22Rv1 (cell line): ENCODE measurements around the gene EEA1.

Experiments
- H3K27ac ChIP-seq: fragments of 450-650 bp; 2 replicates; pipeline ENCODE4 v1.5.1; 2017
- ZFX ChIP-seq: fragments of 450-650 bp; IDR thresholded peaks from 2 replicates; pipeline ENCODE4 v1.6.1; 2017; ENCODE audit warnings: antibody characterized with exemption, borderline replicate concordance
- TF ChIP-seq, protein P1 (sequence below): fragments of 450-650 bp; IDR thresholded peaks from 2 replicates; pipeline ENCODE4 v1.5.1; 2017; ENCODE audit warnings: mild to moderate bottlenecking

EEA1 gene

GRCh38 chr12:92866418-92866817, 62.7 kb downstream of the EEA1 start:
- TF ChIP-seq, protein P1, sequence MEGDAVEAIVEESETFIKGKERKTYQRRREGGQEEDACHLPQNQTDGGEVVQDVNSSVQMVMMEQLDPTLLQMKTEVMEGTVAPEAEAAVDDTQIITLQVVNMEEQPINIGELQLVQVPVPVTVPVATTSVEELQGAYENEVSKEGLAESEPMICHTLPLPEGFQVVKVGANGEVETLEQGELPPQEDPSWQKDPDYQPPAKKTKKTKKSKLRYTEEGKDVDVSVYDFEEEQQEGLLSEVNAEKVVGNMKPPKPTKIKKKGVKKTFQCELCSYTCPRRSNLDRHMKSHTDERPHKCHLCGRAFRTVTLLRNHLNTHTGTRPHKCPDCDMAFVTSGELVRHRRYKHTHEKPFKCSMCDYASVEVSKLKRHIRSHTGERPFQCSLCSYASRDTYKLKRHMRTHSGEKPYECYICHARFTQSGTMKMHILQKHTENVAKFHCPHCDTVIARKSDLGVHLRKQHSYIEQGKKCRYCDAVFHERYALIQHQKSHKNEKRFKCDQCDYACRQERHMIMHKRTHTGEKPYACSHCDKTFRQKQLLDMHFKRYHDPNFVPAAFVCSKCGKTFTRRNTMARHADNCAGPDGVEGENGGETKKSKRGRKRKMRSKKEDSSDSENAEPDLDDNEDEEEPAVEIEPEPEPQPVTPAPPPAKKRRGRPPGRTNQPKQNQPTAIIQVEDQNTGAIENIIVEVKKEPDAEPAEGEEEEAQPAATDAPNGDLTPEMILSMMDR = no peak
- no peak for TF ChIP-seq ZFX
- H3K27ac ChIP-seq = no peak overlapping the region

DNA sequence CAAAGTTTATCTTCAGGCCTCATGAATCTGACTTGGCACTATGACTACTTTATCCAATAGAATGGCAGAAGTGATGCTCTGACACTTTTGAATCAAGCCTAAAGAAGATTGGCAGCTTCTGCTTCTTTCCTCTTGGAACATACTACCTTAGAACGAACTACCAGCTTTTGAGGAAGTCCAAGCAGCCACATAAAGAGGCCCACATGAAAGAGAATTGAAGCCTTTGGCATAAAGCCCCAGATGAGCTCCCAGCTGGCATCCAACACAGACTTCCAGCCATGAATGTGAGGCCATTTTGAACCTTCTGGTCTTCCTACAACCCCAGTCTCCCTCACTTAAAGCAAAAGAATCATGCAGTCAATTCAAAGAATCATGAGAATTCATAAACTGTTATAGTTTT, 65.8 kb downstream of the EEA1 start:
- H3K27ac ChIP-seq = no peak overlapping the region
- TF ChIP-seq, protein P1 = no peak
- TF ChIP-seq ZFX = no peak

GRCh38 chr12:92861381-92861780, 67.7 kb downstream of the EEA1 start:
- no peak for TF ChIP-seq ZFX
- TF ChIP-seq, protein P1 = no peak
- H3K27ac ChIP-seq = no peak overlapping the region

DNA sequence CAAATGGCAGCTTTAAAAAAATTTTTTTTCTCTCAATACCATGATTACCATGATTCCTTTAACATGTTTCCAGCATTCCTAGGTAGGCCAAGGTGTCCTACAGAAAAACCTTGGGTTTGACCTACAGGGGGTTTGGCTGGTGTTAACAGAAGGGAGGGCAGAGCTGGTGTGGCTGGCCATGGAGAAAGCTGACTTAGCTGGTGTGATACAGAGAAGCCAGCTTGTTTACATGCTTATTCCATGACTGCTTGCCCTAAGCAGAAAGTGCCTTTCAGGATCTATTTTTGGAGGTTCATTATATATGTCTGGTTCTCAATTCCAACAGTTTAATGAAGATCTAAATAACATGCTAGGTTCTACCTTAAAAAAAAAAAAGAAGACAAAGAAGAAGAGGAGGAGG, 68.6 kb downstream of the EEA1 start:
- no peak overlapping the region for H3K27ac ChIP-seq
- no peak for TF ChIP-seq ZFX
- TF ChIP-seq, protein P1 = no peak

DNA sequence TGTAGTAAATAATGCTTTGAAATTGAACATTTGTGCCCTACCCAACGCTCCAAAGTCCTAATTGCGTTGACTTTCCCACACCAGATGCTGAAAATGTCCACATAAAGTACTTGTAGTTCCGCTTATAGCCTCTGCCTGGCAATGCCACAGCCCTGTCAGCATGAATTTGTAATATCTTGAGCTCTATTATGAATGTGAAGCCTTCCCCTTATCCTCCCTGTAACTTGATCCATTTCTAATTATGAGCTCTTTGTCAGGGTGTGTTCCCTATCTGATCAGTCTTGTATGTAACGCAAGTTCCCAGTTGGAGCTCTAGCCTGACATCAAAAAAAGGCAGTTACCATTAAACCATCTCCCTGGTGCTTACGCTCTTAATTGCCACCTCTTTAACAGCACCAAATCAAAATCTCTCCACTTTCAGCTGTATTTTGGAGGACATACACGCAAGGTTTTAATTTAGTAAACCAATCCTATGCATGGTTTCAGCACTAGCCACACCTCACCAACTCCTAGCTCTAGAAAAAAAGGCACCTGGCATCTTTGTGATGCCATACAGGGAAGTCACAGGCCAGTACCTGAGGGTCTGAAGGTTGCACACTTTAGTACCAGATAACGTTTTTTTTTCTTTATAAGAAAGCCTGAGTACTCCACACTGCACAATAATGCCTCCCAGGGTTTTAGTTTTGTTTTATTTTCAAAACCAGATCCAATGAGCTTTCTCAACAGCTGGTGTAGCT, 69.3 kb downstream of the EEA1 start:
- TF ChIP-seq, protein P1 = no peak
- no peak for TF ChIP-seq ZFX
- no peak overlapping the region for H3K27ac ChIP-seq

GRCh38 chr12:92857818-92858217, 71.3 kb downstream of the EEA1 start:
- no peak for TF ChIP-seq ZFX
- TF ChIP-seq, protein P1 = no peak

DNA sequence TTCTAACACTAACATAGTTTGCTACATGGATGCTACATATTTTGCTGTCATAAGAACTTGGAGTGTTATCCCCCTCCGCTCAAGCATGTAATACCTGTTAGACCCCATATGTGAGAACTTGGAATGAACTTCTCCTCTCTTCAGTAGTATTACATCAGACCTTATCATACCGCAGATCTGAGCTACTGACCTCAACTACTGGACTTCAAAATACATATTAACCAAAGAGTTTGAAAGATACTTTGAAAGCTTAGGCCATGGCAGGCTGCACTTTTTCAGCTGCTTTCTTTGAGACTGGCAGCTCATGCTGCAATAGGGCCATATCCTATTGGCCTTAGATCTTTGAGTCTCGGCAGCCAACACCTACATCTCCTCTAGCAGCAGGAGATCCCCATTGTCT, 74.8 kb downstream of the EEA1 start:
- no peak overlapping the region for H3K27ac ChIP-seq
- no peak for TF ChIP-seq ZFX
- TF ChIP-seq, protein P1 = no peak

More at GRCh38 chr12:92857818-92858217, 71.3 kb downstream of the EEA1 start:
- H3K27ac ChIP-seq = no peak overlapping the region
